HepG2 (cell line): Measurements from ENCODE around the gene ARHGAP30. TPM values are rescaled to one million over a fixed set of nuclear protein-coding genes. Genes with fewer than 3 reads are reported as not detected.
A peak's percentile ranks its signal among the peaks of the same experiment; 100 is the strongest.

Source experiments
- BRCA1 ChIP-seq: sonication (generic); formaldehyde crosslinking; IDR thresholded peaks from 2 replicates; pipeline ENCODE4 v1.4.0; 2020; ENCODE audit warnings: missing genetic modification reagents
- CBFB ChIP-seq: sonication (generic); formaldehyde crosslinking; IDR thresholded peaks from 2 replicates; pipeline ENCODE4 v1.4.0; 2020; ENCODE audit warnings: missing genetic modification reagents
- DMAP1 ChIP-seq: IDR thresholded peaks from 2 replicates; pipeline ENCODE4 v1.6.1; 2016
- FOXA1 ChIP-seq, 2 experiments: fragments of 450-650 bp in 1 of 2; sonication (generic) in 1 of 2; formaldehyde crosslinking in 1 of 2; IDR thresholded peaks; 2 replicates each; pipeline versions ENCODE4 v1.4.0 to v1.6.1; 2016 to 2020; ENCODE audit warnings: missing genetic modification reagents in 1 of 2
- HINFP ChIP-seq: sonication (generic); formaldehyde crosslinking; IDR thresholded peaks from 2 replicates; pipeline ENCODE4 v1.4.0; 2020; ENCODE audit warnings: low read depth, mild to moderate bottlenecking, missing genetic modification reagents
- KDM4B ChIP-seq: sonication (generic); formaldehyde crosslinking; IDR thresholded peaks from 2 replicates; pipeline ENCODE4 v1.4.0; 2020; ENCODE audit warnings: missing genetic modification reagents
- KLF11 ChIP-seq: IDR thresholded peaks from 2 replicates; pipeline ENCODE4 v1.6.1; 2016; ENCODE audit warnings: missing compliant biosample characterization
- KLF12 ChIP-seq: sonication (generic); formaldehyde crosslinking; IDR thresholded peaks from 2 replicates; pipeline ENCODE4 v1.4.0; 2020; ENCODE audit warnings: missing genetic modification reagents, borderline replicate concordance
- PHF20 ChIP-seq: sonication (generic); formaldehyde crosslinking; IDR thresholded peaks from 2 replicates; pipeline ENCODE4 v1.5.0; 2020; ENCODE audit warnings: mild to moderate bottlenecking, missing genetic modification reagents
- REXO4 ChIP-seq: sonication (generic); formaldehyde crosslinking; IDR thresholded peaks from 2 replicates; pipeline ENCODE4 v1.8.0; 2022; ENCODE audit warnings: missing genetic modification reagents, mild to moderate bottlenecking, borderline replicate concordance
- STAG1 ChIP-seq: sonication (generic); formaldehyde crosslinking; IDR thresholded peaks from 2 replicates; pipeline ENCODE4 v1.4.0; 2020; ENCODE audit warnings: missing genetic modification reagents
- TEAD3 ChIP-seq: optimal IDR thresholded peaks from 2 replicates; pipeline ENCODE3; 2016; ENCODE audit warnings: borderline replicate concordance
- THAP9 ChIP-seq: sonication (generic); formaldehyde crosslinking; IDR thresholded peaks from 2 replicates; pipeline ENCODE4; 2020; ENCODE audit warnings: missing genetic modification reagents, mild to moderate bottlenecking, borderline replicate concordance
- ZFP82 ChIP-seq: sonication (generic); formaldehyde crosslinking; IDR thresholded peaks from 2 replicates; pipeline ENCODE4 v1.5.1; 2020; ENCODE audit warnings: mild to moderate bottlenecking, missing genetic modification reagents, borderline replicate concordance
- ZGPAT ChIP-seq: IDR thresholded peaks from 2 replicates; pipeline ENCODE4 v1.6.1; 2016; ENCODE audit warnings: mild to moderate bottlenecking
- ZMYM4 ChIP-seq: sonication (generic); formaldehyde crosslinking; IDR thresholded peaks from 2 replicates; pipeline ENCODE4 v1.8.1; 2023; ENCODE audit warnings: mild to moderate bottlenecking, missing genetic modification reagents
- ZNF232 ChIP-seq: sonication (generic); formaldehyde crosslinking; IDR thresholded peaks from 2 replicates; pipeline ENCODE4 v1.4.0; 2020; ENCODE audit warnings: missing genetic modification reagents, borderline replicate concordance
- ZNF256 ChIP-seq: sonication (generic); formaldehyde crosslinking; conservative IDR thresholded peaks from 2 replicates; pipeline ENCODE4 v1.4.0; 2020; ENCODE audit warnings: missing genetic modification reagents
- ZNF3 ChIP-seq: IDR thresholded peaks from 2 replicates; pipeline ENCODE4 v1.7.0; 2017; ENCODE audit warnings: inconsistent platforms
- ZNF367 ChIP-seq: sonication (generic); formaldehyde crosslinking; IDR thresholded peaks from 2 replicates; pipeline ENCODE4 v1.4.0; 2020; ENCODE audit warnings: missing genetic modification reagents, borderline replicate concordance
- ZNF530 ChIP-seq: sonication (generic); formaldehyde crosslinking; IDR thresholded peaks from 2 replicates; pipeline ENCODE4 v1.5.0; 2020; ENCODE audit warnings: low read depth, mild to moderate bottlenecking, missing genetic modification reagents
- ZNF543 ChIP-seq: sonication (generic); formaldehyde crosslinking; IDR thresholded peaks from 2 replicates; pipeline ENCODE4 v1.4.0; 2020; ENCODE audit warnings: mild to moderate bottlenecking, missing genetic modification reagents
- ZNF563 ChIP-seq: sonication (generic); formaldehyde crosslinking; IDR thresholded peaks from 2 replicates; pipeline ENCODE4 v1.8.0; 2022; ENCODE audit warnings: mild to moderate bottlenecking, moderate library complexity, missing genetic modification reagents
- ZNF580 ChIP-seq: IDR thresholded peaks from 2 replicates; pipeline ENCODE4 v1.6.1; 2016; ENCODE audit warnings: low read depth, borderline replicate concordance
- ZNF614 ChIP-seq: IDR thresholded peaks from 2 replicates; pipeline ENCODE4 v1.6.1; 2018; ENCODE audit warnings: missing biosample characterization, missing genetic modification reagents, inconsistent platforms, borderline replicate concordance
- ZSCAN29 ChIP-seq: sonication (generic); formaldehyde crosslinking; conservative IDR thresholded peaks from 2 replicates; pipeline ENCODE4 v1.4.0; 2020; ENCODE audit warnings: mild to moderate bottlenecking, missing genetic modification reagents
- polyA plus RNA-seq, 8 experiments: library from polyadenylated mRNA; depleted of rRNA in 3 of 8; stranded (reverse) in 7 of 8; unstranded in 1 of 8; fragments of >200 nt; fragmentation: Illumina TruSeq in 4 of 8; extraction: Trizol in 4 of 8; gene quantifications; 2 replicates each; pipeline versions ENCODE4 v1.2.1 to v1.2.3, GENCODE V29; 2011 to 2016; ENCODE audit warnings: low read depth in 4 of 8, missing spikeins in 1 of 8, mixed read lengths in 1 of 8; ENCODE audit not compliant: insufficient read depth in 1 of 8
- total RNA-seq, 5 experiments: library from RNA; depleted of rRNA; stranded (reverse); fragments of >200 nt; fragmentation: Illumina TruSeq; extraction: Trizol; gene quantifications; 2 replicates each; pipeline ENCODE4 v1.2.3, GENCODE V29; 2016; ENCODE audit warnings: low read depth in 1 of 5

Gene ARHGAP30
- total and polyA plus RNA-seq, 2 of the 13 experiments (the other 11 are each of a cell fraction or from before 2014, with no cell fraction given), result 0.13 to 0.20 TPM

- no peak for TF ChIP-seq STAG1
- peak; percentile 56; the same call in 1 of the 2 replicates for TF ChIP-seq ZNF563 (CRISPR knock-in tag)
- TF ChIP-seq ZNF530 (CRISPR knock-in tag), result no peak
- peak; percentile 62; the same call in 1 of the 2 replicates for TF ChIP-seq ZNF256 (CRISPR knock-in tag)
- no peak for TF ChIP-seq ZNF3 (CRISPR knock-in tag)
- TF ChIP-seq TEAD3 (CRISPR knock-in tag), result peak; percentile 9
- TF ChIP-seq ZNF580 (CRISPR knock-in tag), result no peak
- peak; percentile 71; the same call in 1 of the 2 replicates for TF ChIP-seq BRCA1 (CRISPR knock-in tag)
- peak; percentile 54; the same call in 1 of the 2 replicates for TF ChIP-seq ZNF232 (CRISPR knock-in tag)
- TF ChIP-seq KDM4B (CRISPR knock-in tag), result no peak
- no peak for TF ChIP-seq REXO4 (CRISPR knock-in tag)
- no peak for TF ChIP-seq HINFP (CRISPR knock-in tag)
- TF ChIP-seq DMAP1, result 0 out of 2 replicates have a peak, but pooled peaks have one; percentile 18
- no peak for TF ChIP-seq ZNF614 (CRISPR knock-in tag)
- TF ChIP-seq KLF12, result peak; percentile 94; the same call in 1 of the 2 replicates
- TF ChIP-seq ZNF543 (CRISPR knock-in tag), result peak; percentile 32; the same call in 1 of the 2 replicates
- TF ChIP-seq ZSCAN29 (CRISPR knock-in tag), result peak; percentile 52; the same call in 1 of the 2 replicates
- peak; percentile 88; the same call in 1 of the 2 replicates for TF ChIP-seq ZNF367 (CRISPR knock-in tag)
- 0 out of 2 replicates have a peak, but pooled peaks have one; percentile 58 for TF ChIP-seq ZFP82
- peak; percentile 54; the same call in 1 of the 2 replicates for TF ChIP-seq CBFB
- no peak for TF ChIP-seq ZMYM4
- TF ChIP-seq ZGPAT (CRISPR knock-in tag), result peak; percentile 42; the same call in 1 of the 2 replicates
- peak; percentile 43; the same call in 1 of the 2 replicates for TF ChIP-seq THAP9 (CRISPR knock-in tag)
- TF ChIP-seq KLF11 (CRISPR knock-in tag), result no peak
- peak; percentile 59; the same call in 1 of the 2 replicates for TF ChIP-seq PHF20 (CRISPR knock-in tag)
- TF ChIP-seq FOXA1 (IDR thresholded peaks at IDR 0.05), result no peak
- TF ChIP-seq FOXA1 (CRISPR knock-in tag; IDR thresholded peaks at IDR 0.05), result no peak
These were observed 49.1 kb downstream of the ARHGAP30 start, which contains the start of gene F11R (continued) for GRCh38 chr1:161020509-161021164.
